CD4-positive, alpha-beta memory T cell (primary cell): ENCODE data around the gene NID2. TPM values are rescaled to one million over a fixed set of nuclear protein-coding genes. Genes with fewer than 3 reads are reported as not detected.

Experiments used
- CTCF ChIA-PET: fragments of 350-600 bp; sonication (Branson Sonifier 250); formaldehyde crosslinking; loops from one replicate; lab custom pipeline; 2021; ENCODE audit warnings: inconsistent platforms; ENCODE audit not compliant: partially characterized antibody; lab: Charles Lee
- POLR2A ChIA-PET: fragments of 350-600 bp; sonication (Branson Sonifier 250); formaldehyde crosslinking; loops from one replicate; lab custom pipeline; 2021; ENCODE audit not compliant: partially characterized antibody; lab: Charles Lee
- DNase-seq, 5 donors: peaks; one replicate each; pipeline versions ENCODE4 v3.0.0 to v3.0.0-alpha.2; 2020 to 2022; ENCODE audit warnings: mixed read lengths in 1 of 5
- H3K27ac ChIP-seq: one replicate; pipeline ENCODE4 v1.7.0; 2013; ENCODE audit warnings: low read depth, low read length
- H3K27me3 ChIP-seq: 2 replicates; pipeline ENCODE4 v1.7.0; 2013; ENCODE audit warnings: mild to moderate bottlenecking, low read length, moderate library complexity; ENCODE audit not compliant: insufficient read depth
- H3K36me3 ChIP-seq: 2 replicates; pipeline ENCODE4 v1.7.0; 2013; ENCODE audit warnings: mild to moderate bottlenecking, low read length, moderate library complexity; ENCODE audit not compliant: insufficient read depth
- H3K4me1 ChIP-seq: 2 replicates; pipeline ENCODE4 v1.7.0; 2013; ENCODE audit warnings: mild to moderate bottlenecking, low read length, moderate library complexity; ENCODE audit not compliant: insufficient read depth
- H3K4me3 ChIP-seq, 2 donors: one replicate each; pipeline ENCODE4 v1.7.0; 2013; ENCODE audit warnings: low read length in 2 of 2, mild to moderate bottlenecking in 1 of 2
- H3K9me3 ChIP-seq, 2 donors: one replicate each; pipeline ENCODE4 v1.7.0; 2013; ENCODE audit warnings: low read length in 2 of 2, control low read depth in 1 of 2; ENCODE audit not compliant: control insufficient read depth in 1 of 2
- H3K27ac Mint-ChIP-seq, 7 donors: one replicate each; pipeline ENCODE4 v1.8.0; 2020 to 2021; ENCODE audit warnings: mixed read lengths in 7 of 7, mild to moderate bottlenecking in 6 of 7, inconsistent platforms in 3 of 7, moderate library complexity in 3 of 7
- H3K27me3 Mint-ChIP-seq, 2 donors: one replicate each; pipeline ENCODE4 v1.8.0; 2020 to 2021; ENCODE audit warnings: mixed read lengths in 2 of 2
- H3K36me3 Mint-ChIP-seq, 2 donors: one replicate each; pipeline ENCODE4 v1.8.0; 2020 to 2021; ENCODE audit warnings: mixed read lengths in 2 of 2, inconsistent platforms in 1 of 2, mild to moderate bottlenecking in 1 of 2
- H3K4me1 Mint-ChIP-seq, 4 donors: one replicate each; pipeline ENCODE4 v1.8.0; 2020 to 2021; ENCODE audit warnings: mixed read lengths in 4 of 4, mild to moderate bottlenecking in 1 of 4
- H3K4me3 Mint-ChIP-seq, 8 donors: one replicate each; pipeline ENCODE4 v1.8.0; 2020 to 2021; ENCODE audit warnings: mixed read lengths in 8 of 8, mild to moderate bottlenecking in 7 of 8, moderate library complexity in 6 of 8, inconsistent platforms in 3 of 8
- H3K9me3 Mint-ChIP-seq, 8 donors: one replicate each; pipeline ENCODE4 v1.8.0; 2020 to 2021; ENCODE audit warnings: mixed read lengths in 8 of 8, mild to moderate bottlenecking in 5 of 8, inconsistent platforms in 3 of 8, moderate library complexity in 1 of 8
- intact Hi-C: fragments of 100-400 bp; cut with micrococcal nuclease; formaldehyde crosslinking; loops from one replicate; pipeline ENCODE4 v1.15.1; 2023
- polyA plus RNA-seq, 2 donors: library from polyadenylated mRNA; unstranded; fragments of 300-500 nt; fragmentation: Illumina TruSeq; gene quantifications; one replicate each; pipeline ENCODE4 v1.2.3, GENCODE V29; 2021
- total RNA-seq, 2 experiments: library from RNA; stranded (reverse); gene quantifications; one replicate each; pipeline ENCODE4 v1.2.3, GENCODE V29; 2021

Gene NID2
- total and polyA plus RNA-seq, 4 experiments from 2014 or later, result 0.34 to 0.37 TPM; not detected in 2

DNA sequence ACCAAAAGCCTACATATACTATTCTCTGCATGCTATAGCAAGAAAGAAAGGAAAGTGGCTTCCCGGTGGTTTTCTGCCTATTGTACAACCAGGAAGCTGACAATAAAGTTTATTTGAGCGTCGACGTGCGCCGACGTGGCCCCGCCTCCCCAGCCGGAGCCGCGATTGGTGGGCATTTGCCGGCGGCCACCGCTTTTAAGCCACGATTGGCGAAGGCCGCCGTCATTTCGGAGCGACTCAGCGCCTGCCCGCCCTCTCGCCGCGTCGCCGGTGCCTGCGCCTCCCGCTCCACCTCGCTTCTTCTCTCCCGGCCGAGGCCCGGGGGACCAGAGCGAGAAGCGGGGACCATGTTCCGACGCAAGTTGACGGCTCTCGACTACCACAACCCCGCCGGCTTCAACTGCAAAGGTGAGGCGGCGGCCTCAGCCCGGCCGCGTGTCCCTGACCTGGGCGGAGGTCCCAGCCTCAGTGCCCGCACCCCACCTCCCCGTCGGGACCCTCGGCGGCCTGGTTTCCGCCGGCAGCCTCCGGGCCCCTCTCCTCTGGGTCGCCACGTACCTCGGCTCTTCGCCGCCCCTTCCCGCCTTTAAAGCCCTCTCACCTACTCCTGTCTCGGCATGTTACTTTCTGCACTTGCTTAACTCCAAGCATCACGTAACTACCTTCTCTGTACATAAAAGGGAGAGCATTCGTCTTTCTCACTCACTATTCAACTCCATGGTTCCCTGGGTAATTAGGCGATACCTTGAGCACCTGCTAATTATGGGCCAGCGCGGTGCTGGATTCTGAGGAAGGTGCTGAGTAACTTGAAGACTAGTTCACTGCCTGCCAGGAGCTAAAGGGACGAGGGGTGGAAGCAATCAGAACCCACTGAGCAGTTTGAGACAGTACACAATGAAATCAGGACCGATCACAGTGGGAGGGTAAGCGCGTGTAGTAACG is 79.3 kb downstream of the NID2 start, which contains the start of gene RTRAF:
TSS of gene RTRAF (plus strand) at position 254 of the 942 bp plus-strand sequence. CDS start at position 348, 94 bp downstream.
- Mint-ChIP-seq H3K4me1 (peaks cover 27 to 39% (median 30%) of the 10 kb centered on the region in 4 donors), H3K9me3 (no peaks in the 10 kb centered on the region), H3K27ac (peak within 1 kb of the TSS; percentile 87 to 100 (median 98)), H3K36me3 (peaks cover 23 to 37% of the 10 kb centered on the region in 2 donors), H3K27me3 (no peaks in the 10 kb centered on the region), H3K4me3 (peak within 1 kb of the TSS; percentile 93 to 100 (median 98))
- Histone ChIP-seq H3K9me3 (no peaks in the 10 kb centered on the region), H3K27ac (peak within 1 kb of the TSS; percentile 87), H3K36me3 (peaks cover 28% of the 10 kb centered on the region), H3K4me3 (peak within 1 kb of the TSS; percentile 63 to 80), H3K4me1 (peaks cover 42% of the 10 kb centered on the region), H3K27me3 (no peaks in the 10 kb centered on the region)
- intact Hi-C loops, result loop anchor here (1.0 to 10.0 kb wide), 6 partner anchors 142 to 749 kb away; partner anchors contain the start of genes FRMD6, GPR137C, TMX1 and TXNDC16
- DNase-seq, result peak; percentile 91 to 93 (median 92)
- POLR2A ChIA-PET, result interaction anchor here (0.6 to 2.3 kb wide), 5 partner anchors 20 to 1253 kb away, joined by 3 to 8 read pairs (median 4); partner anchors contain the start of genes GNG2 and GPR137C
- CTCF ChIA-PET, result interaction anchor here (1.2 to 2.3 kb wide), 3 partner anchors 9 to 283 kb away, joined by 3 to 6 read pairs (median 5); no protein-coding TSS in a partner anchor

DNA sequence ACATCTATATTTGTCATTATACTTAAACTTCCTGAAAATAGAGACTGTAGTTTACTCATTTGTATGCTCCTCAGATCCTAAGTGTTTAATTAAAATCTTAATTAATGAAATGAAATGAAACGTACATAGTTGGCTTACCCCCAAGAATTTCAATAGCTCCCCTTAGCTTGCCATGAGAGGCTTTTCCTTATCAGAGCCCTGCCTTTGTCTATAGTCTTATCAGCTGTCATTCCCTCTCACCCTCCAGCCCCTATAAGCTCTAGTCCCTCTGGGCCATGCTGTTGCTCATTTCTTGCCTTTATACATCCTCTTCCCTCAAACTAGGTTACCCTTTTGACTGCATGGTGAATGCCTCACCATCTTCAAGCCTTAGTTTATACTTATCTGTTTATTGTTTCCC is 80.6 kb downstream of the NID2 start:
- ChIA-PET CTCF (interaction anchor here (1.4 kb wide), 1 partner anchor 10 kb away, joined by 16 read pairs; no protein-coding TSS in a partner anchor), POLR2A (interaction anchor here (1.1 to 2.3 kb wide), 2 partner anchors 117 to 128 kb away, joined by 3 to 7 read pairs; partner anchors contain the start of gene GNG2)
- H3K27me3 Mint-ChIP-seq, result no peaks in the 10 kb centered on the region
- H3K27ac Mint-ChIP-seq, result peak overlapping the region; percentile 87 to 100 (median 97)
- Histone ChIP-seq H3K27me3 (no peaks in the 10 kb centered on the region), H3K4me1 (peaks cover 34% of the 10 kb centered on the region), H3K27ac (peak overlapping the region; percentile 87), H3K9me3 (no peaks in the 10 kb centered on the region), H3K4me3 (no peak overlapping the region), H3K36me3 (peaks cover 17% of the 10 kb centered on the region)
- H3K9me3 Mint-ChIP-seq, result peaks cover 0 to 1% (median 0%) of the 10 kb centered on the region in 8 donors
- peak overlapping the region in 7 of 8 donors; percentile 45 to 100 (median 97) for H3K4me3 Mint-ChIP-seq
- H3K4me1 Mint-ChIP-seq, result peaks cover 17 to 28% (median 22%) of the 10 kb centered on the region in 4 donors
- peaks cover 10 to 24% of the 10 kb centered on the region in 2 donors for H3K36me3 Mint-ChIP-seq
- DNase-seq, result no peak
- intact Hi-C loops, result loop anchor here (5.0 kb wide), 1 partner anchor 336 kb away; the partner anchor contains the start of gene FRMD6

DNA sequence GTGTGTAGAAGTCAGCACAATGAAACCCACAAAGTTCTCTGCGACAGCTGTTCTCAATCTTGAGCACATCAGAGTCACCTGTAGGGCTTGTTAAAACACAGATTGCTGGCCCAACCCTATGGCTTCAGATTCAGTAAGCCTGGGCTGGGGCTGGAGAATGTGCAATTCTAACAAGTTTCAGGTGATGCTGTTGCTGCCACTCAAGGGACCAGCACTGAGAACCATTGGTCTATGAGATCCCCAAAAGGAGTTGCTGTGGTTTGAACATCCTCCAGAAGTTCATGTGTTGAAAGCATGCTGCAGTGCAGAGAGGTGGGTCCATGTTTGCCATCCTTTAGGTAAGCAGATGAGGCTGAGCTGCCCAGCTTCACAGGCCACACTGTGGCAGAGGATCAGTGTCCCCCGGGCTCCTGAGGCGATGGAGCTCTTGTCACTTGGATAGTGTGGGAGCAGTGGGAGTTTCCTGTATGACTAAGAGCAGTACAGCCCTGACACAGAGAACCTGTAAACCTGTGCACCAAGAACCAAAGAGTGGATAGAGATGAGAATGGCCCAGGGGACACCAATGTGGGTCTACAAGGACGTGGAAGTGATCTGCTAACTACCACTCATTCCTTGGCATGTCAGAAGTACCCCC is 87.5 kb downstream of the NID2 start:
- POLR2A ChIA-PET, result no interaction called here
- DNase-seq, result no peak
- intact Hi-C loops, result no loop called here
- Histone ChIP-seq H3K36me3 (no peaks in the 10 kb centered on the region), H3K4me3 (no peak overlapping the region), H3K27me3 (no peaks in the 10 kb centered on the region), H3K9me3 (no peaks in the 10 kb centered on the region), H3K4me1 (peaks cover 7% of the 10 kb centered on the region), H3K27ac (no peak overlapping the region)
- H3K27me3 Mint-ChIP-seq, result no peaks in the 10 kb centered on the region
- CTCF ChIA-PET, result interaction anchor here (0.9 to 4.6 kb wide), 7 partner anchors 9 to 203 kb away, joined by 3 to 78 read pairs (median 5); partner anchors contain the start of genes GNG2 and RTRAF
- H3K4me3 Mint-ChIP-seq, result no peak overlapping the region
- H3K4me1 Mint-ChIP-seq, result peaks cover 0 to 6% (median 5%) of the 10 kb centered on the region in 4 donors
- H3K9me3 Mint-ChIP-seq, result peaks cover 0 to 1% (median 0%) of the 10 kb centered on the region in 8 donors
- H3K36me3 Mint-ChIP-seq, result no peaks in the 10 kb centered on the region
- peak overlapping the region in 1 of 7 donors; percentile 67 for H3K27ac Mint-ChIP-seq

DNA sequence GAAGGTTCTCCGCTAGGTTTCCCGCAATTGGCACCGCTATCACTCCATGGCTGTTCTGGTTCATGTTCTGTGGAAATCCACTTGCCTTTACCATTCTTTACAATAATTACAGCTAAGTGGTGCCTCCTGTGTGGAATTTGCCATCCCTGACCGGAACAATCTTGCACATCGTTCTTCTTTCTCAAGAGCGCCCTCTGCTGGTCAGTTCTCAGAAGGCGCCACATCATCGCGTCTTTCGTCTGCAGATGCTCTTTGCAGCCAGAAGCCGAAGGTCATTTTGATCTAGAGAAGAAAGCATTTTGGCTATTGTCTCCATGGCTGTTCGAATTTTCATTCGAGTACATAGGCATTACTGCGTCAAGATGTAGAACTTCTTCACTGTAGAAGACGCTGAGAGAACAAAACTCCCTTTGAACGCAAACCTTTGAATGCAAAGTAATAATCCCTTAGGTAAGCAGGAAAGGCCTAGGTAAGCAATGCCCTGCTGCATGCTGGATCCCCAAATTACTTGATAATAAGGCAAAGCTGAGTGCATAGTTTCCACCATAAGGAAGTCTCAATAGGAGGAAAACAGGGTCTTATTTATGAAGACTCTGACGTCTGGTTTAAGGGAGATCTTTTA is 89.7 kb downstream of the NID2 start:
- Histone ChIP-seq H3K36me3 (no peaks in the 10 kb centered on the region), H3K9me3 (no peaks in the 10 kb centered on the region), H3K4me1 (peaks cover 7% of the 10 kb centered on the region), H3K4me3 (no peak overlapping the region), H3K27me3 (no peaks in the 10 kb centered on the region), H3K27ac (no peak overlapping the region)
- peak overlapping the region in 2 of 7 donors; percentile 47 to 48 for H3K27ac Mint-ChIP-seq
- peaks cover 0 to 6% (median 5%) of the 10 kb centered on the region in 4 donors for H3K4me1 Mint-ChIP-seq
- H3K4me3 Mint-ChIP-seq, result peak overlapping the region in 1 of 8 donors; percentile 34
- no peaks in the 10 kb centered on the region for H3K36me3 Mint-ChIP-seq
- ChIA-PET POLR2A (interaction anchor here (0.9 to 1.8 kb wide), 4 partner anchors 106 to 151 kb away, joined by 3 to 8 read pairs (median 5); partner anchors contain the start of gene GNG2), CTCF (interaction anchor here (0.7 to 4.7 kb wide), 46 partner anchors 9 to 696 kb away, joined by 3 to 78 read pairs (median 4); partner anchors contain the start of genes FRMD6, GNG2 and RTRAF)
- intact Hi-C loops, result loop anchor here (1.0 kb wide), 3 partner anchors 119 to 199 kb away; partner anchors contain the start of gene GNG2
- H3K9me3 Mint-ChIP-seq, result no peaks in the 10 kb centered on the region
- H3K27me3 Mint-ChIP-seq, result no peaks in the 10 kb centered on the region
- peak; percentile 71 to 76 (median 73) for DNase-seq

DNA sequence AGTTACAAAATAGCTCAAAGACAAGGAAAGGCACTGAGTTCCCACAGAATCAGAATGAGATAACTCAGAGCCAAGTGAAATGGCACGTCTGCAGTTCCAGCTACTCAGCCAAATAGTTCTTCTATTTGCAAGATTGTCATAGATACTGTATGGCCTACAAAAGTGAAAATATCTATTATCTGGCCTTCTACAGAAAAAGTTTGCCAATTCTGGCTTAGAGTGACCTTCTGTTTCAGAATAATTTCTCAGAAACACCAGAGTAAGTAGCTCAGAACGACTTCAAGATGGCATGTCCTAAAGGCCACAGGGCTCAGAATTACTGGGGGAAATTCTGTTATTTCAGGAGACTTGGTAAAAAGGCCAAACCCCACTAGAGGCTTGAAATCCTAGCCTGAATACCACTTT is 90.2 kb downstream of the NID2 start:
- H3K27me3 Mint-ChIP-seq, result no peaks in the 10 kb centered on the region
- no peaks in the 10 kb centered on the region for H3K9me3 Mint-ChIP-seq
- H3K4me1 Mint-ChIP-seq, result peaks cover 0 to 6% (median 5%) of the 10 kb centered on the region in 4 donors
- CTCF ChIA-PET, result interaction anchor here (0.7 to 4.7 kb wide), 49 partner anchors 9 to 700 kb away, joined by 3 to 78 read pairs (median 4); partner anchors contain the start of genes FRMD6, GNG2 and RTRAF
- no peaks in the 10 kb centered on the region for H3K36me3 ChIP-seq
- H3K27me3 ChIP-seq, result no peaks in the 10 kb centered on the region
- DNase-seq, result no peak
- no peak overlapping the region for H3K27ac ChIP-seq
- H3K27ac Mint-ChIP-seq, result peak overlapping the region in 1 of 7 donors; percentile 47
- intact Hi-C loops, result loop anchor here (1.0 kb wide), 3 partner anchors 118 to 198 kb away; partner anchors contain the start of gene GNG2
- no peaks in the 10 kb centered on the region for H3K36me3 Mint-ChIP-seq
- H3K4me3 ChIP-seq, result no peak overlapping the region
- POLR2A ChIA-PET, result interaction anchor here (0.8 to 1.8 kb wide), 5 partner anchors 105 to 199 kb away, joined by 3 to 8 read pairs (median 4); partner anchors contain the start of gene GNG2
- peaks cover 7% of the 10 kb centered on the region for H3K4me1 ChIP-seq
- no peaks in the 10 kb centered on the region for H3K9me3 ChIP-seq
- no peak overlapping the region for H3K4me3 Mint-ChIP-seq

DNA sequence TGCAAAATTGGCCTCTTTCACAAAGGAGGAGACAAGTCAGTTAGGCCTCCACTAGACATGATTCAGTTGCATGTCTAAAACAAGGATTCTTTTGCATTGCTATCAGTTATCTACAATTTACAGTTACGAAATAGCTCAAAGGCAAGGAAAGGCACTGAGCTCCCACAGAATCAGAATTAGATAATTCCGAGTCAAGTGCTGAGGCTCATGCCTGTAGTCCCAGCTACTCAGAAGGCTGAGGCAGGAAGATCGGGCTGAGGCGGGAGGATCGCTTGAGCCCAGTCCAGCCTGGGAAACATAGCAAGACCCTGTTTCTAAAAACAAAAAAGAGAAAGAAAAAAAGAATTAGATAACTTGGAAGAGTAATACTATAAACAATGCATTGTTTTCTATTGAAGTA is 91.8 kb downstream of the NID2 start:
- CTCF ChIA-PET, result interaction anchor here (1.0 to 4.7 kb wide), 12 partner anchors 9 to 699 kb away, joined by 3 to 78 read pairs (median 12); partner anchors contain the start of gene GNG2
- intact Hi-C loops, result no loop called here
- peaks cover 0 to 6% (median 5%) of the 10 kb centered on the region in 4 donors for H3K4me1 Mint-ChIP-seq

More for the DNA sequence above, 91.8 kb downstream of the NID2 start:
- Histone ChIP-seq H3K4me1 (peaks cover 7% of the 10 kb centered on the region), H3K9me3 (no peaks in the 10 kb centered on the region), H3K27me3 (no peaks in the 10 kb centered on the region), H3K4me3 (no peak overlapping the region), H3K36me3 (no peaks in the 10 kb centered on the region), H3K27ac (no peak overlapping the region)
- DNase-seq, result no peak
- H3K27ac Mint-ChIP-seq, result no peak overlapping the region
- no peak overlapping the region for H3K4me3 Mint-ChIP-seq
- no peaks in the 10 kb centered on the region for H3K27me3 Mint-ChIP-seq
- POLR2A ChIA-PET, result no interaction called here
- no peaks in the 10 kb centered on the region for H3K9me3 Mint-ChIP-seq
- no peaks in the 10 kb centered on the region for H3K36me3 Mint-ChIP-seq
